Measurements from ENCODE around the gene ZNF205. TPM values are rescaled to one million over a fixed set of nuclear protein-coding genes. Genes with fewer than 3 reads are reported as not detected.

The ZNF205 gene
- total and polyA plus RNA-seq, 10 of the 15 experiments (the other 5 are each of a cell fraction or from before 2014, with no cell fraction given), result 0.26 to 1.5 (median 0.78) TPM; not detected in 2

- TF ChIP-seq CUX1 (IDR thresholded peaks at IDR 0.05; ENCODE audit: insufficient replicate concordance, low read depth, low read length), result peak; percentile 14
- peak; percentile 83 for TF ChIP-seq SMAD5 (IDR thresholded peaks at IDR 0.05; ENCODE audit: low read depth)
- TF ChIP-seq SREBF1 (IDR thresholded peaks at IDR 0.05; ENCODE audit: low read length), result no peak
- no peak for TF ChIP-seq KAT2A (conservative IDR thresholded peaks at IDR 0.05; ENCODE audit: control insufficient read depth, low read depth, low read length)
- TF ChIP-seq POU2F2 (IDR thresholded peaks at IDR 0.05; ENCODE audit: borderline replicate concordance, low read depth, low read length), result peak; percentile 9; the same call in 1 of the 3 replicates
- no peak for TF ChIP-seq HSF1 (IDR thresholded peaks at IDR 0.05; ENCODE audit: low read depth, low read length)
- TF ChIP-seq SREBF2 (IDR thresholded peaks at IDR 0.05; ENCODE audit: low read length), result no peak
- no peak for TF ChIP-seq ZNF217 (IDR thresholded peaks at IDR 0.05)
- no peak for TF ChIP-seq USF1 (IDR thresholded peaks at IDR 0.05; ENCODE audit: borderline replicate concordance, extremely low read length, insufficient read depth, low read depth, low read length)
- no peak for TF ChIP-seq MTA2 (IDR thresholded peaks at IDR 0.05; ENCODE audit: low read depth)
- TF ChIP-seq PRDM15 (CRISPR knock-in tag; IDR thresholded peaks at IDR 0.05), result no peak
- no peak for TF ChIP-seq ZBED1 (IDR thresholded peaks at IDR 0.05; ENCODE audit: borderline replicate concordance)
- TF ChIP-seq RELA (IDR thresholded peaks at IDR 0.05; ENCODE audit: borderline replicate concordance, partially characterized antibody), result no peak
- no peak for TF ChIP-seq HDGF (IDR thresholded peaks at IDR 0.05)
- no peak for TF ChIP-seq CHD1 (IDR thresholded peaks at IDR 0.05; ENCODE audit: low read depth, low read length)
- no peak; the same call in 1 of the 2 replicates for TF ChIP-seq STAT1 (conservative IDR thresholded peaks at IDR 0.05)
- no peak for TF ChIP-seq IRF3 (IDR thresholded peaks at IDR 0.05)
Observed at GRCh38 chr16:3123986-3124886, 11.8 kb downstream of the ZNF205 start (continued).

Data from GM12878 (cell line).